M059J (cell line): ENCODE results near the gene TRPC6. TPM values are rescaled to one million over a fixed set of nuclear protein-coding genes. Genes with fewer than 3 reads are reported as not detected.
A peak's percentile ranks its signal among the peaks of the same experiment; 100 is the strongest.

Experiments used
- DNase-seq: peaks from one replicate; pipeline ENCODE4 v3.0.0-alpha.2; 2012; ENCODE audit warnings: low read depth
- total RNA-seq: library from RNA; depleted of rRNA; stranded (reverse); fragments of >200 nt; shearing (Covaris generic); gene quantifications from 2 replicates; pipeline ENCODE4 v1.2.3, GENCODE V29; 2014; rRNA removed

TRPC6 gene
- total RNA-seq: not detected in 2 replicates

DNA sequence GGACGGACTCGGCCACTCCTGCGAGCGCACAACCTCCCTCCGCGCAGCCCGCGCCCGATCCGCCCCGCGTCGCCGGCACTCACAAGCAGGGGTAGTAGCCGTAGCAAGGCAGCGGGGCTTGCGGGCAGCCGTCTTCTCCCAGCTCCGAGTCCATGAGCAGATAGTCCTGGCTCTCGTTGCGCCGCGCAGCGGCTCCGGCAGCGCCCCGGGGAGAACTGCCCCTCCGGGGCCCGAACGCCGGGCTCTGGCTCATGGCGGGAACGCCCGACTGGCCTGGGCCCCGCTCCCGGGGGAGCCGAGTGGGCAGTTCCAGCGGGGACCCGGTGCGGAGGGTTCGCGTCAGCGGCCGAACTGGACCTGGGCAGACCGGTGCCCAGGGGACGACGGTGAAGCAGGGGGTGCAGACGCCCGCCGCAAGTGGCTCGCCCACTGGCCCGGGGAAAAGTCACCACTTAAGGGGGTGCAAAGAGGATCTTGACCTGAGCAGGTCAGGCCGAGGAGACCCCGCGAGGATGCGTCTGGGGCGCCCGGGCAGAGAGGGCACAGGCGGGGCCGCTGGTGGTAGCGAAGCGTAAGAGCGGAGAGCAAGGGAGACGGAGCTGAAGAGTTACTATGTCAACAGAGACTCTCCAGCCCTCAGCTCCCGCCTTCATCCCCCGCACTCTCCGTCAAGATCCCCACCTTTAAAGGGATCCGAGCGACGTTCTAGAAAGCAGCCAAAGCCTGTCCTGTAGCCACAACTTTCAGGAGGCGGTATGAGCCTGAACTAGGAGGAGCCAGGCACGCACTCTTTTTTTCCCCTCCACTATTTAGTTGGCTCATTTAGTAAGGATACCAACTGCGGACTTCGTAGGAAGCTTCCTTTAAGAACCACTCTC, at the start of gene TRPC6:
TSS of gene TRPC6 (minus strand) at position 757 of the 878 bp plus-strand sequence. CDS start at position 253, 504 bp downstream.
- no peak for DNase-seq

DNA sequence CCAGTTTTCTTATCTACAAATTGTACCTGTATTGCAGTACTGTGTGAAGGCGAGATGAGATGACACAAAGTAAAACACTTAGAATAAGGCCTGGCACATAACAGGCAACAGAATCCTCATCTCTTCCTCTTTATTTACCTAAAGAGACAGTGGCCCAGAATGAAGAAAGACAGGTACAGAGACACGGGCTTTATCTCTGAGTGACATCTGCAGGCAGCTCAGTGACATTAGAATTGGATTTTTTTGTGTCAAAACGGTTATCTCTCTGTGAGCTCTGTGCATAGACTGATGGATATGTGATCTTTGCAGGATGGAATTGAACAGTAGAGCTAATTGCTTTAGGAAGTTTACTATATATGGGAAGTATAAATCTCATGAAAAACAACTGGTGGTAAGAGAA, 36.2 kb upstream of the TRPC6 start:
- DNase-seq: no peak

DNA sequence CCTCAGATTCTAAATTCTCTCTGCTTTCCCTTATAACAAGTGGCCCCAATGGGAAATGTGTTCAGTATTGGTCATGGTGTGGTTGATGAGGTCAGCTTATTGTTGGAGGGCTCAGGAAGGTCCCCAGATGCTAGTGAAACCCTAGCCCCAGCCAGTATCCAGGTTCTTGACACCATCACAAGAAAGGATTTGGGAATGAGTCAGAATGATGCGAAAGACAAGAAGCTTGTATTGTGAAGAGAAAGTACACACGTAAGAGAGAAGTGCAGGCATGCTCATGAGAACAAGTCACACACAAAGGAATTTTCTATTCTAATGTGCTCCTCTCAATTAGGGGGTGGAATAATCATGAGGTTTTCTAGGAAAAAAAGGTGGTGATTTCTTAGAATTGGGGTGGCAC, 34.9 kb upstream of the TRPC6 start:
- DNase-seq: peak; percentile 78

DNA sequence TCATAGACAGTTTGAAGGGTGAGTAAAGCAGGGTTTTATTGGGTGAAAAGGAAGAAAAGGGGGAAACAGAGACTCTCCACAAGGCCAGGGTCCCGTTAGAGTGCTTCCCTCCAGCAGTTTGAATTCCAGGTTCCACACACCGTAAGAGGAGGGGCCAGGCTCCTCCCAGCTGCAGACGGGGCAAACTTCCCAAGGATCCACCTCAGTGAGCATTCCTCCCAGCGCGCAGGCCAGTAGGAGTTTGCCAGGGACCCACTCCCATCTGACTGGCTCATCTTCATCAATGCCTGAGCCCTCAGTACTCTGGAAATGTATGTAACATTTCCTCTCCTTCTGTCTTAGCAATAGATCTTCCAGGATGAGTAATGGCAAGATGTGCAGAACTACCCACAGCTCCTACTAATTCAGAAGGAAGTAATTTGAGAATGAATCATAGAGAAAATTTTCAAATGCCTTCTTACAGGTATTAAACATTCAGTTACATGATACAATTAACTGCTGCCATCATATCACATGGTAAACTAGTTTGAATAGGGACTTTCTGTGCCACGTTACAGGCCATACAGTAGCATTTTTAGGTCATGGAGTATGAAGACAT, 34.0 kb upstream of the TRPC6 start:
- peak; percentile 52 for DNase-seq

DNA sequence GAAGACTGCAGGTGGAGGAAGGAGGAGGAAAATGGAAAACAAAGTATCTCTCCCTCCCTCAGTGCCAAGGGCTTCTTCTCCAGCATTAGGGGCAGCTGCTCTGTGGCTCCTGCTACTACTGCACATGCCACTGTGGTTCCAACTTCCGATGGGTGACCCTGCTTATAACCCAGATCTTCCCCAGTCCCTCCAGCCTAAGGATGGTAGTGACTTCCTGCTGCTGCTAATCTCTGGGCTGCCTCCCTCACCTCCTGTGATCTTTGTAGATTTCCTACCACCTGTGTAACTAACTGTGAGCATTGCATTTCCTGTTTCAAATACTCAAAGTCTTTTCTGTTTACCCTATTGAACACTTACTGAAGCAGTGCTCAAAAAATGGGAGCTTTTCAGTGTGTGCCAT, 28.7 kb upstream of the TRPC6 start:
- DNase-seq: no peak

DNA sequence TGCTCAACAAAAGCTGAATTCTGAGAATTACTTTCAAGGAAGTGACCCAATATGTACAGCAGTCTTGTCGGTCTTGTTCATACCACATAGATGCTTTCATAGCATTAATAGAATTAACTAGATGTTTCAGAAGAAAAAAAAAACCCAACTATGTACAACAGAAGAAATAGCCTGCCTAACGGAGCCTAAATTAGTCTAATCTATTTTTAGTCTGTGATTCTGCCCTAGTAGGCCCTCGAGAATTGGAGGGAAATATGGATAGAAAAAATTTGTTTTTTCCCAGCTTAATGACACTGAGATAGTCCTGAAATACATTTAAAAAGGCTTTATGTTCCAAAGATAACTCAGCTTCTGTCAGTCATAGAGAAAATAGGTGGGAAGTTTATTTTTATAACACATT, 17.1 kb upstream of the TRPC6 start:
- DNase-seq: no peak

DNA sequence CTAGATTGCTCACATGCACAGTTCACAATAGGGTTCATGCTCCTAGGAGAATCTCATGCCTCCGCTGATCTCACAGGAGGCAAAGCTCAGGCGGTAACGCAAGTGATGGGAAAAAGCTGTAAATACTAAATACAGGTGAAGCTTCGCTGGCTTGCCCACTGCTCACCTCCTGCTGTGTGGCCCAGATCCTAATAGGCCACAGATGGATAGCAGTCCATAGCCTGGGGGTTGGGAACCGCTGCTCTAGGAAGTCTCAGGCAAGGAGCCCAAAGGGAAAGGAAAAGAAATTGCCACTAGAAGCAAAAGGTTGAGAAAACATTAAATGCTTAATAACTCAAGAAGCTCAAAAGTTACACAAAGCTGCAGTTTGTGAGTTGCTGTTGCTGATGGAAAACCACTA, 3.2 kb upstream of the TRPC6 start:
- no peak for DNase-seq

DNA sequence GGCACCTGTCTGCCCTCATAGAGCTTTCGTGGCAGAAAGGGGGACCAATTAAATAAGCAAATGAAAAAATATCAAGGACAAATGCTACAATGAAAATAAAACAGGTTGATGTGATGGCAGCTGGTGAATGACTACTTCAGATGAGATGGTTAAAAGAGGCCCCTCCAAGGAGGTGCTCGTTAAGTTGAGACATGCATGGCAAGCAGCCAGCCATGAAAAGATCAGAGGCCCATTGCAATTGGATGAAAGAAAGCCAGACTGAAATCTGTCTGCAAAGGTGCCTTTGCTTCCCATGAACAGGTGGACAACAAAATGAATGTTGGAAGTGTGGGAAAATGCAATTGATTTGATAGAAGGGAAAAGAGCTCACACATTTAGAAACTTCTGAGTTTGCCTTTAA, 848 bp upstream of the TRPC6 start:
- no peak for DNase-seq

DNA sequence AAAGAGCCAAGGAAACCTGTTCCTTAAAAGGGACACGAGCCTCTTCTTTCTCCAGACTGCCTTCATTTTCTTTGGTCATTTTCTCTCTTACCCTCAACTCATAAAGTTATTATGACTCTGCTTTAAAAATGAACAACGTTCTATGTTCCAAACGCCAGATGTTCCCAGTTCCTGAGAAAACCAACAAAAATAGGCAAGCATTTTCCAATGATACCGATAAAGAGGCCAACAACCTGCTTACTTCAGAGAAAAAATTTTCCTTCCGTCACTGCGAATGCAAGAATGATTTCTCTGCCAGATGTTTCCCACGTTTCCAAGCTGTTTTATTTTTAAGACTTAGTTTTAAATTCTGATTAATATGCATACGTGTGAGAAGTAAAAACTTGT, 315 bp upstream of the TRPC6 start:
- DNase-seq: no peak

DNA sequence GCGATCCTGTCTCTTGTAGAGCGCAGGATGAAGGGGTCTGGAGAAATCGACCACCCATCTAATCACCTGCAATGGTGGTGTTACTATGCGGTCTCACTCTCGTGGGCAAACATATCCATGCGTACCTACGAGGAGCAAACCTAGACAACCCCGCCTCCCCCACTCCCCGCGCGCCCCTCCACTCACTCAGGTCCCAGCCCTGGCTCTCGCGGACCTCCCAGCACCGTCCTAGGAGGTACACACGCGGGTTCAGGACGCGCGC, 887 bp downstream of the TRPC6 start:
- no peak for DNase-seq

DNA sequence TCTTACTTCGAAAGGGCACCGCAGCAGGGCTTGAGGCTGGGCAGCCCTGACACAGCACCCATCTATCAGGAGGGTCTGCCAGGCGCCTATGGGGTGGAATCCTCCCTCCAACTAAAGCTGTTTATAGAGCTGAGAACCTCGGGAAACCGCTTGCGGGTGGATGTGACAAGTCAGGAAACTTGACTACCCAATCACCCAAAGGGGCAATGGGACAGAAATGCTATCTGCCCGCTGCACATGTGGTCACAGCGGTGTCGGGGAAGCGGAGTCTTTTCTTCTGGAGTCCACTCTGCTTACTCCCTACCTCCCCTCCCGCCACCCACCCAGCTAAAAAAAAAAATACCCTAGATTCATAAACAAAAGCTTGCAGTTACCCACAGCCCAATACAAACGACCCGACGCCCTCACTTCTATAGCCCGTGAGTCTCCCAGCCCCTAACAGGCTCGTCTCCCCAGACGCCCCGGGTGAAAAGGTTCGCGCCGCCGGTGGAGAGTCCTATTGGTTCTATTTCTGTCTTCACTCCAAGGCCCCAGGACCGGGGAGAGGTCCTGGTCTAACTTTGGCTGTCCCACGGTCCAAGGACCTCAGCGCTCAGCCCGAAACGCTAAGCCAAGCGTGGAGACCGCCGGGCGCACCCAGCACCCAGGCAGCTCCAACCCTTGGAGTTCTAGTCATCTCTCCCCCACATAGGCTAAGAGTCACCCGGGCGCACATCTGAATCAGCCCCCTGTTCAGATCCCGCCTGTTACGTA, 1.4 kb downstream of the TRPC6 start:
- DNase-seq: no peak

DNA sequence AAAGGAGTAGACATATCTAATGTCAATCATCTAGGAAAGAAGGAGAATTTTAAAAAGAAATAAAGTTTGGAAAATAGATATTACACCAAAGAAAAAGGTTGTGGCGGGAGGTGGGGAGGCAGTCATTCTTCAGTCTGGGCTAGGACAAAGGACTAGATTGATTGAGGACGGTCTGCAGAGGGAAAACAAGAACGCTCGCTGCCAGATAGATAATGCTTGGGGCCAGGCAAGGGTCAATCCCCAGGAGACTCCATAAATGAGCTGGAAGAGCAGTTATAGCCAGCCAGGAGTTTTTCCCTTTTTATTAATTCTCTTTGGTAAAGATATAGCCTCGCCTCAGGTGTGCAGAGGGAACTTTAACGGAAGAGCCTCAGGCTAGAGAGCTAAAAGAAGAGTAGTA, 6.3 kb downstream of the TRPC6 start:
- DNase-seq: no peak

DNA sequence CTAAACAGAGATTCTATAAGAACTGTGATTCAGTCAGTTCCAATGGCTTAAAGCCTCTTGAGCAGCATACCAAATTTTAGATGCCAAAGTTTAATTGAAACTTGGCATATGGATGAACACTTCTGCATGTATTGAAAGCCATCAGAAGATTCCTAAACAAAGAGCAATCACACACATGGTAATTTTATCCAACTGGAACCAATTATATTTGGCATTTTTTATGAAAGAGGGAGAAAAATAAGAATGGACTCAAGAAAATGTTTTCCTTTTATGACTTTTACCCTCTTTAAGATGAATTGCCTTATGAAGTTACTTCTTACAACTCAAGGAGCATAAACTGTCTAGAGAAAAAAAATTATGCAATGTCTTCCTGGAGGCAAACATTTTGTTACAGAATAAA, 7.4 kb downstream of the TRPC6 start:
- DNase-seq: no peak

DNA sequence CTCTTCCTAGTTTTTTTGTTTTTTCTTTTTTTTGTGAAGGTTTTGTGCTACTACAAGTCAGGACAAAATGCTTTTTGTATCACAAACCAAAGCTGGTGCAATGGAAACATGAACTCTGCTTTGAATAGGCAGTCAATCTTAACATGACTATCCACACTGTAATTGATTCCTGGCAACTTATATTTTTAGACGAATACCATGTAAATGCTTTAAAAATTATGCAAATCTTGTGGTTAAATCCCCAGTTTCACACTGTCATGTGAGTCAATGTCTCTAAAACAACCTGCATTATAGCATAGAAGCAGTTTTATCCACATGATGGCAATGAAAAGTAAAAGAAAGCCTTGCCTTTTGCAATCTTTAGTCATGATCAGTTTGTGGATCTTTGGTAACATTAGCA, 8.9 kb downstream of the TRPC6 start:
- no peak for DNase-seq

DNA sequence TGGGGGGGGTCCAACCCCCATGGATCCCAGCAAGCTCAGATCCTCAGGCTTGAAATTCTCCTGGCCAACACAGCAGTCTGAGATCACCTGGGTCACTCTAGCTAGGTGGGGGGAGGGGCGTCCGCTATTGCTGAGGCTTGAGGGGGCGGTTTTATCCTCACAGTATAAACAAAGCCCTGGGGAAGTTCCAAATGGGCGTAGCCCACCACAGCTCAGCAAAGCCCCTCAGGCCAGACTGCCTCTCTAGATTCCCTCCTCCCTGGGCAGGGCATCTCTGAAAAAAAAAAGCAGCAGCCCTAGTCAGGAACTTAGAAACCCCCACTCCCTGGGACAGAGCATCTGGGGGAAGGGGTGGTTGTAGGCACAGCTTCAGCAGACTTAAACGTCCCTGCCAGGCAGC, 16.7 kb downstream of the TRPC6 start:
- DNase-seq: no peak

DNA sequence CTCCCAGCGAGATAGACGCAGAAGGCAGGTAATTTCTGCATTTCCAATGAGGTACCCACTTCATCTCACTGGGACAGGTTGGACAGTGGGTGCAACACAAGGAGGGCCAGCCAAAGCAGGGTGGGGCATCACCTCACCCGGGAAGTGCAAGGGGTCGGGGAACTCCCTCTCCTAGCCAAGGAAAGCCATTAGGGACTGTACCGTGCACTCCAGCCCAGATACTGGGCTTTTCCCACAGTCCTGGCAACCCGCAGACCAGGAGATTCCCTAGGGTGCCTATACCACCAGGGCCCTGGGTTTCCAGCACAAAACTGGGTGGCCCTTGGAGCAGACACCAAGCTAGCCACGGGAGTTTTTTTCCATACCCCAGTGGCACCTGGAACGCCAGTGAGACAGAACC, 17.2 kb downstream of the TRPC6 start:
- DNase-seq: no peak

DNA sequence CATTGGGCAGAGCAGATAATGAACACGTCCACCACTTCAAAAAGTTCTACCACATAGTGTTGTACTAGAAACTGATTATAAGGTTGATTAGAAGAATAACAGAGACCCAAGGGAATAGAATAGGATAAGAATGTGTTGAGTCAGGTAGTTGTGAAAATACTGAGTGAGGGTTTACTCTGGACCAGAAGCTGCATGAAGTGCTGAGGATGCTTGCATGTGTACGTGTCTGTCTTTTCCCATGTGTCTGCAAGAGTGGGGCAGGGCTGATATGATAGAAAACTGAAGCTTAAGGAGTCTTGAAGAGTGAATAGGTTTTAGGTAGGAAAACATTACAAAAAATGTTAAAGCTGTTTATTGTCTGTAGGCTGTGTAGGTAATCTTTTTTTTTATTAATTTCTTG, 20.6 kb downstream of the TRPC6 start:
- DNase-seq: no peak

DNA sequence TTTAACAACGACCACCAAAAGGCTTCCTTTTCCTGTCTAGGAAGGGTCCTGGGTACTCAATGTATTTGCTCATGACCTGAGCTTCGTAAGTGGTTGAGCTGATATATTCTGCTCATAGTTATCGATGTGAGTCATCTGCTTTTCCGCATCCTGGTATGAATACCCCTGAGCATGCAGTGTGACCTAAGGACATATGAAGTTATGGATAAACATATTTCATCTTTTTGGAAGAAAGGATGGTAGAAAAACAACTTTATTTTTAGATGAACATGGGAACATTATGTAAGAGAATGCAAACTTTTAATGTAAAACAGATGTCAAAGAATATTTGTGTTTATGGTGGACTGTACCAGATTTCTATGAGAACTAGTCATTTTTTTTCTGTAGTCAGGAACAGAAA, 28.4 kb downstream of the TRPC6 start:
- no peak for DNase-seq

DNA sequence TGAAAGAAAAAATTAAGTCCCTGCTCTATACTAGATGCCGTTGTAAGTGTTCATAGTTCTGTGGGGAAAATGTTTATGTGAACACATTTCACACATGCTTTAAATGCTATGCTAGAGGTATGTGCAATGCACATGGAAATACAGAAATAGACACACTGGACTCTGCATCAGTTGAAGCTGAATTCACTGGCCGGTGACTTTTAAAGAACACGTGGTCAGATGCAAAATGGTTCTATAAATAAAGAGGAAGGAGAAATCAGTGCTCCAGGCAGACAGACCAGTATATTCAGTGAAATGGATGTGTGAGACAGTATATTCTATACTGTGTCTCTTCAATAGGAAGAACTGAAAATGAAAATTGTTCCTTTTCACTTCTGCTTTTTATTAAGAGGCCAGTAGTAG, 29.9 kb downstream of the TRPC6 start:
- no peak for DNase-seq

DNA sequence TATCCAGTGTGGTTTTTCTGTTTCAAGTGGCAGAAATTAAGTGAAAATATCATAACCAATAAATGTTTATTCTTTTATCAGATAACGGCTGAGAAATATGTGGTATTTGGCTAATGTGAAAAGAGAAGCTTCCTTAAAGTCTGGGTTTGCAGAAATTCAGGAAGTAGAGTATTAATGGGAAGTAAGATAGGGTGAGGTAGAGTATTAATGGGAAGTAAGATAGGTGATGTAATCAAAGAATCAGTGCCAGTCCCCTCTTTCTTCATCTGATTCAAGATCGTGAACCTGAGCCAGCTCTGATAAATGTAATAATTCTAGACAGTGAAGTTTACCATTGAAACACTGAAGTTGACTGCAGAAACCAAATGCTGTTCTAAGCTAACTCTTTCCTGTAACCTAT, 30.9 kb downstream of the TRPC6 start:
- no peak for DNase-seq

DNA sequence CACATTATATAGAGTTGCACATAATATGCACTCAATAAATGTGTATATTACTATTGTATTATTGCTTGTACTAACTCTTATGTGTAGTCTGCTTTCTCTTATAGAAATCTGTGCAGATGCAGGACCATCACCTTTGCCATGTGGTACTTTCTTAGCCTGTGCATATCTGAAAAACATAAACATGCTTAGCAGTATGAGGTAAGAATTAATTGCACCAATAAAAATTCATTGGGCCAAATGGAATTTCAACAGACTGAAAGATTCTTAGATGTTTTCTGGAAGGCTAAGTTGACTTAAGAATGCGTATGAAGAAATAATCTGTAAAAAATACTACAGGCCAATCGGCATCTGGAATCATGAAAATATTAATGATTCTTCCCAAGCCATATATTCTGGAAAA, 55.3 kb downstream of the TRPC6 start:
- no peak for DNase-seq

DNA sequence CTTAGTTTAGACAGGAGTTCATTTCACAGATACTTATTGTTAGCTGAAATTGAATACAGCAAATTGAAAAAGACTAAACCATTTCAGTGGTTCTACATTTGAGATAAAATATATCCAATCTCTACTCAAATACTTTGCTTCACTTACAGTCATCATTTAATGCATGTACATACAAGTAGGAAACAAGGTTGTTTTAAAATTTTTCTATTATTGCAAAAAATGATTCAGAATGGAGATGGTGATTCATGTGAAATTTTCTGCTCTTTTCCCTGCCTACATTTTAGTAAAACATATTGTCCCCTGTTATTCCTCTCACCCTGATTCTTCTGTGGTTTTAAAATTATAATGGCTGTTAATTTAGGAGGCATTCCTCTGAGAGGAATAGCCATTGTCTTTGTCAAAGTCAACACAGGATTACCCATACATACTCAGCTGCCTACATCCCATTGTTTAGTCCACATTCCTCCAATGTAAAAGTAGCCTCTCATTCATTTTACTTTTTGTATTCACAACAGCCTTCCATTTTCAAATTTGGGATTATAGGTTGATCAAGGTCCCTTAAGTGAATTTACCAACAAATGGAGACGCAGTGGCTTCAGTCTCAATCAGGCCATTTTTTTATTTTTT, 60.1 kb downstream of the TRPC6 start:
- no peak for DNase-seq

DNA sequence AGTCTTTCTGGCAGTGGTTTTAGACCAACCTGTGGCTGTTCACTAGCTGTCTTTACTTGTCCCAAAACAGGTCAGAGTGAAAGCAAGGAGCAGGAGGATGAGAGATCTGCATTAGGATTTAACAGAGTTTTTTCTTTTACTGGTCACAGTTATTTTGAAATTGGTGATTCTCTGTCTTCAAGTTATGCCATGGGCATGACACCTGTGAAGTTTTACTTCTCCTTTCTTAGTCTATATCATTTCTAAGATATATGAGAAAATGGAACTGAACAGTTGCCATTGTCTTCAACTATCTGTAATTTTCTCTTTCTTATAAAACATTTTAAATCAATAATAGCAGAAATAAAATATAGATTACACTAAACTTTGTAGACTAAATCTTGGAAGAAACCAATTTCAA, 60.6 kb downstream of the TRPC6 start:
- no peak for DNase-seq
